ENCODE results near the gene RTP3. TPM values are rescaled to one million over a fixed set of nuclear protein-coding genes. Genes with fewer than 3 reads are reported as not detected.

RTP3 gene
- total RNA-seq, 4 donors from 2014 or later = not detected

DNA sequence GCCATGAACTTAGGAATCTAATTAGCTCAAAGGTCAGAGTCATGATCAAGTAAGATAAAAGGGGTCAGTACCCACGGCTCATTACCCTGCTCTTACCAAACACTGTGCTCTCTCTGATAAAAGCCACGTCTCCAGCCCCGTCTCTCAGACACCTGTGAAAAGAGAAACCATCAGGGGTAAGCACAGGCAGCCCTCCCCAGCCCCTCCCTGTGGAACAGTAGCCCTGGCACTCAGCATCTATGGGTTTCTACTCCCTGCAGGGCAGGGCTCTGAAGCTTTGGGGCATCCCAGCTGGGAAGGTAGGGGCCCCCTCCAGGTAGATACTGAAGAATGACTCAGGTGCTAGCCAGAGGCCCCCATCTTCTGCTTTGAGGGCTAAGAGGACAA lies 43.6 kb upstream of the RTP3 start:
- no peaks in the 10 kb centered on the region for H3K9me3 ChIP-seq
- no peak overlapping the region for H3K4me3 ChIP-seq
- intact Hi-C loops (cut with DNase I; ENCODE audit: low total_unique reads) = no loop called here
- H3K4me1 ChIP-seq = no peaks in the 10 kb centered on the region
- ATAC-seq (no peak), DNase-seq (no peak)
- no peak overlapping the region for H3K27ac ChIP-seq
- no peaks in the 10 kb centered on the region for H3K27me3 ChIP-seq
- in situ Hi-C loops (cut with MboI; ENCODE audit: low sequenced_read_pairs in 4 of 4) = no loop called here
- H3K36me3 ChIP-seq = no peaks in the 10 kb centered on the region
- no peak for TF ChIP-seq POLR2A (IDR thresholded peaks at IDR 0.05)
- TF ChIP-seq, protein P1, sequence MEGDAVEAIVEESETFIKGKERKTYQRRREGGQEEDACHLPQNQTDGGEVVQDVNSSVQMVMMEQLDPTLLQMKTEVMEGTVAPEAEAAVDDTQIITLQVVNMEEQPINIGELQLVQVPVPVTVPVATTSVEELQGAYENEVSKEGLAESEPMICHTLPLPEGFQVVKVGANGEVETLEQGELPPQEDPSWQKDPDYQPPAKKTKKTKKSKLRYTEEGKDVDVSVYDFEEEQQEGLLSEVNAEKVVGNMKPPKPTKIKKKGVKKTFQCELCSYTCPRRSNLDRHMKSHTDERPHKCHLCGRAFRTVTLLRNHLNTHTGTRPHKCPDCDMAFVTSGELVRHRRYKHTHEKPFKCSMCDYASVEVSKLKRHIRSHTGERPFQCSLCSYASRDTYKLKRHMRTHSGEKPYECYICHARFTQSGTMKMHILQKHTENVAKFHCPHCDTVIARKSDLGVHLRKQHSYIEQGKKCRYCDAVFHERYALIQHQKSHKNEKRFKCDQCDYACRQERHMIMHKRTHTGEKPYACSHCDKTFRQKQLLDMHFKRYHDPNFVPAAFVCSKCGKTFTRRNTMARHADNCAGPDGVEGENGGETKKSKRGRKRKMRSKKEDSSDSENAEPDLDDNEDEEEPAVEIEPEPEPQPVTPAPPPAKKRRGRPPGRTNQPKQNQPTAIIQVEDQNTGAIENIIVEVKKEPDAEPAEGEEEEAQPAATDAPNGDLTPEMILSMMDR (IDR thresholded peaks at IDR 0.05 in 4 of 5, conservative IDR thresholded peaks at IDR 0.05 in 1 of 5) = no peak

DNA sequence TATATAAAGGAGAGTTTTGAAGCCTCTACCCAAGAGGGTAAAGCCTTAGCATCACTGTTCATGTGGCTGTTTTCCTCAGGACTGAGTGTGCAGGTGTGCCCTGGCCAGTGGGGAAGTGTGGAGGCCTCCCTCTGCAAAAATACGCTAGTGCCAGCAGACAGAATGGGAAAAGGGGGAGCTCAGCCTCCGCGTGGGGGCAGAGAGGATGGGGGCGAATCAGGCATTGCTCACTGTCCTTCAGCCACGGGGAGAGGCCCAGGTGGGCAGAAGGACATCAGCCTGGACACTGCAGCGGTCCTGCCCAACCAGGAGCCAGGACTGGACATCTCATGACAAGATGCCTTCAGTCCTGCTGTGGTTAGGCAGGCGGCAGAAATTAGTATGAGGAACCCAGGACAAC lies 43.2 kb upstream of the RTP3 start:
- no peak overlapping the region for H3K4me3 ChIP-seq
- intact Hi-C loops (cut with DNase I; ENCODE audit: low total_unique reads) (no loop called here), in situ Hi-C loops (cut with MboI; ENCODE audit: low sequenced_read_pairs in 4 of 4) (no loop called here)
- H3K27ac ChIP-seq = no peak overlapping the region
- TF ChIP-seq, protein P1 (IDR thresholded peaks at IDR 0.05 in 4 of 5, conservative IDR thresholded peaks at IDR 0.05 in 1 of 5) = no peak
- TF ChIP-seq POLR2A (IDR thresholded peaks at IDR 0.05) = no peak
- ATAC-seq = no peak
- no peaks in the 10 kb centered on the region for H3K36me3 ChIP-seq
- H3K27me3 ChIP-seq = no peaks in the 10 kb centered on the region
- H3K9me3 ChIP-seq = no peaks in the 10 kb centered on the region
- DNase-seq = no peak
- no peaks in the 10 kb centered on the region for H3K4me1 ChIP-seq

DNA sequence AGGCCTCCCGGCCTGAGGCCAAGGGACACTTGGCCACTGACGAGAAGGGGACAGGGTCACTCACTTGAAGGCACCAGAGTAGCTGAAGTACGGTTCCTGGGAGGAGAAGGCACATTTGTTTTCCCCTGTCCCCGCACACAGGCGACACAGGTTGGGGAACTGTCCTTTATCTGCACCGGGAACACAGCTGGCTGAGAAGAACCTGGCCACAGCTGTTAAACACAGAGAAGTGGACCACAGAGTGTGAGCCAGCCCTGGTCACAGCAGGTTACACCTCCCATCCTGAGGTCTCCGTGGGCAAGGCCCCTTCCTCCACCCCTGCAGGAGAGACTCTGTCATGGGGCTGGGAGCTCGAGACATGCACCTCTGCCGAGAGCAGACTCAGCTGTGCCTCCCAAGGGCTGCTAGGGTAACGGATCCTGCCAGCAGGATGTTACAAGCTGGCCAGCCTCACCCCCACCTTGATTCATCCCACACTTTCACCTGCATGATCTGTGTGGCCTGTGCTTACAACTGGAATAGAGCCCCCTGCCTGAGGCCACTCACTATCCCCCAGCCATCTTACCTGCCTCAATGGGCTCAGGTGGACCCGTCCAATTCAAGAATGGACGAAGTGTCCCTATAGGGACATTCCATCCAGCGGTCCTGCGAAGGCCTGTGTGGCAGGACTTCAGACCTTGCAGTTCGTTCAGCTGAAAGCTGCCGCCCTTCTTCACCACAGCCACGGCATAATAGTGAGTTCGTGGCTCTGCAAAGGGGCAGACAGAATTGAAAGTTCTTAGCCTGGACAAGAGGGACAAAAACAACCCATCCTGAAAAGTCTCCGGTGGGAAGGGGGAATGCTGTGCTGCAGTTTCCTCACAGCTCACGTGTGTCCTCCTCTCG lies 42.3 kb upstream of the RTP3 start:
- DNase-seq (no peak), ATAC-seq (no peak)
- in situ Hi-C loops (cut with MboI; ENCODE audit: low sequenced_read_pairs in 4 of 4) = no loop called here
- intact Hi-C loops (cut with DNase I; ENCODE audit: low total_unique reads) = no loop called here
- Histone ChIP-seq H3K4me1 (no peaks in the 10 kb centered on the region), H3K27me3 (no peaks in the 10 kb centered on the region), H3K27ac (no peak overlapping the region), H3K36me3 (no peaks in the 10 kb centered on the region), H3K4me3 (no peak overlapping the region), H3K9me3 (no peaks in the 10 kb centered on the region)
- TF ChIP-seq POLR2A (IDR thresholded peaks at IDR 0.05) = no peak
- TF ChIP-seq, protein P1 (IDR thresholded peaks at IDR 0.05 in 4 of 5, conservative IDR thresholded peaks at IDR 0.05 in 1 of 5) = no peak

DNA sequence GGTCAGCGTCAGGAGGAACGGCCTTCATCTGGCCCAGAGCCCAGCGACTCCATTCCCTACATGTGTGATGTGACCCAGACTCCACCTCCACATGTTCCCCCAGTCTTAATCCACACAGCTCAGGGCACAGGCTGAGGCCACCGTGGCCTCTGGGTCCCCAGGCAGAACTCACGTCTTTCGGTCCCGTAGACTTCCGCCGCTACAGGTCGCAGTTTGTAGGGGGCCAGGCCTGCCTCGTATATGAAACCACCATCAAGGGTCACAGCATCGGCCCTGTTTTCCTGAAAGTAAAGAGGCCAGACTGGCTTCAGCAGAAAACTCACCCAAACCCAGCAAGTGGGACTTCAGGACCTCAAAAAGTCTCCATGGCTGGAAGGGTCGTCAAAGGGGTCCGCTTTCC lies 41.7 kb upstream of the RTP3 start:
- no peak for TF ChIP-seq POLR2A (IDR thresholded peaks at IDR 0.05)
- TF ChIP-seq, protein P1 (IDR thresholded peaks at IDR 0.05 in 4 of 5, conservative IDR thresholded peaks at IDR 0.05 in 1 of 5) = no peak
- Histone ChIP-seq H3K36me3 (no peaks in the 10 kb centered on the region), H3K4me3 (no peak overlapping the region), H3K9me3 (no peaks in the 10 kb centered on the region), H3K4me1 (no peaks in the 10 kb centered on the region), H3K27me3 (no peaks in the 10 kb centered on the region), H3K27ac (no peak overlapping the region)
- DNase-seq = no peak
- ATAC-seq = no peak
- in situ Hi-C loops (cut with MboI; ENCODE audit: low sequenced_read_pairs in 4 of 4) = no loop called here
- intact Hi-C loops (cut with DNase I; ENCODE audit: low total_unique reads) = no loop called here

Measured in gastrocnemius medialis (tissue), 4 donors.